ENCODE data around the gene PSMG1. TPM values are rescaled to one million over a fixed set of nuclear protein-coding genes. Genes with fewer than 3 reads are reported as not detected.

Gene PSMG1
- total RNA-seq, 1 experiment from 2014 or later = 110 TPM

DNA sequence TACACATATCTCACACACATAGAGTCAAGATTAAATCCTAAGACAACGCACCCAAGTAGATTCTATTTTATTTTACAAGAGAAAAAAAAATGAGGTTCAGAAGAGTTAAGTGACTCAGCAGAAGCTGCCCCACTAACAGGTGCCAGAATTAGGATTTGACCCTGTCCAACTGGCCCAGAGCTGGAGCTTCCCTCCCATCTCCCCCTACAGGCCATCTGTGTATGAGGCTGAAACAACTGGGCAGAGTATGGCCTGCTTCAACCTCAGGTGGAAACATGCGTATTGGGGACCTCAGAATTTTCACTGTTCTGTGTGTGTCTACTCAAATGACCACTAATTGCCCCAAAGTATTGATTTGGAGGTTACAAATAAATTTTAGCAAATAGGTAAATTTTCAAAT lies 29.9 kb downstream of the PSMG1 start:
- Histone ChIP-seq H3K9ac (ENCODE audit: low read length) (no peak overlapping the region), H3K36me3 (ENCODE audit: low read depth, low read length) (no peaks in the 10 kb centered on the region), H3K79me2 (ENCODE audit: low read length) (no peaks in the 10 kb centered on the region), H3K27me3 (ENCODE audit: low read length) (no peaks in the 10 kb centered on the region), H3K4me1 (ENCODE audit: insufficient read depth, low read length) (peaks cover 10% of the 10 kb centered on the region), H3K9me3 (ENCODE audit: low read length) (no peaks in the 10 kb centered on the region), H3K4me3 (ENCODE audit: low read length) (no peak overlapping the region), H3K27ac (ENCODE audit: low read length) (no peak overlapping the region), H3K9me2 (replicated peaks; ENCODE audit: low read length) (no peaks in the 10 kb centered on the region), H3F3A (ENCODE audit: low read length, unreplicated experiment) (no peaks in the 10 kb centered on the region), H3K4me2 (ENCODE audit: low read length) (peak overlapping the region; percentile 29), H2AFZ (ENCODE audit: low read length) (no peak overlapping the region), H4K20me1 (ENCODE audit: low read length) (no peaks in the 10 kb centered on the region)
- ATAC-seq (peak; percentile 75), DNase-seq (peak; percentile 56)
- POLR2A ChIA-PET (ENCODE audit: unreplicated experiment) = no interaction called here
- CTCF ChIA-PET = interaction anchor here (0.5 to 1.0 kb wide), 2 partner anchors 233 to 484 kb away, joined by 3 to 4 read pairs; no protein-coding TSS in a partner anchor
- TF ChIP-seq EZH2 (IDR thresholded peaks at IDR 0.05; ENCODE audit: low read length, unreplicated experiment) = no peak
- TF ChIP-seq, protein P1, sequence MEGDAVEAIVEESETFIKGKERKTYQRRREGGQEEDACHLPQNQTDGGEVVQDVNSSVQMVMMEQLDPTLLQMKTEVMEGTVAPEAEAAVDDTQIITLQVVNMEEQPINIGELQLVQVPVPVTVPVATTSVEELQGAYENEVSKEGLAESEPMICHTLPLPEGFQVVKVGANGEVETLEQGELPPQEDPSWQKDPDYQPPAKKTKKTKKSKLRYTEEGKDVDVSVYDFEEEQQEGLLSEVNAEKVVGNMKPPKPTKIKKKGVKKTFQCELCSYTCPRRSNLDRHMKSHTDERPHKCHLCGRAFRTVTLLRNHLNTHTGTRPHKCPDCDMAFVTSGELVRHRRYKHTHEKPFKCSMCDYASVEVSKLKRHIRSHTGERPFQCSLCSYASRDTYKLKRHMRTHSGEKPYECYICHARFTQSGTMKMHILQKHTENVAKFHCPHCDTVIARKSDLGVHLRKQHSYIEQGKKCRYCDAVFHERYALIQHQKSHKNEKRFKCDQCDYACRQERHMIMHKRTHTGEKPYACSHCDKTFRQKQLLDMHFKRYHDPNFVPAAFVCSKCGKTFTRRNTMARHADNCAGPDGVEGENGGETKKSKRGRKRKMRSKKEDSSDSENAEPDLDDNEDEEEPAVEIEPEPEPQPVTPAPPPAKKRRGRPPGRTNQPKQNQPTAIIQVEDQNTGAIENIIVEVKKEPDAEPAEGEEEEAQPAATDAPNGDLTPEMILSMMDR (conservative IDR thresholded peaks at IDR 0.05; ENCODE audit: low read depth, low read length) = peak; percentile 75
- no peak for TF ChIP-seq EZH2phosphoT487 (IDR thresholded peaks at IDR 0.05; ENCODE audit: borderline replicate concordance, low read length)
- no TSS peak for BruUV-seq (replicated peaks)
- intact Hi-C loops (cut with micrococcal nuclease) = no loop called here

DNA sequence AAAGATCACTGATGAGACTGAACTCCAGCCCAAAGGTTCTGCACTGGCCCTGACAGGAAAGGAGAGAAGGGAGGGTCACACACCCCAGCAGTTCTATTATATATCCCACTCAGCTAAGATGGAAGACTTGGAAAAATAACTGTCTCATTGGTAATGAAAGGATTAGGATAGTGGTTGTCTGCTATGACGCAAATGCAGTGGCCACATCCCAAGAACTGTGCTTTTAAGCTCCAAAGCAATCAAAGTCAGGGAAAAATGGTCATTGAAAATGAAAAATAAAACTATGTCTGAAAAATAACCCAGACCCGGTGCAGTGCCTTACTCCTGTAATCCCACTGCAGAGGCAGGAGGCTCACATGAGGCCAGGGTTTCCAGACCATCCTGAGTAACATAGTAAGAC lies 31.0 kb downstream of the PSMG1 start:
- Histone ChIP-seq H3K9me2 (replicated peaks; ENCODE audit: low read length) (no peaks in the 10 kb centered on the region), H3K9me3 (ENCODE audit: low read length) (no peaks in the 10 kb centered on the region), H2AFZ (ENCODE audit: low read length) (no peak overlapping the region), H4K20me1 (ENCODE audit: low read length) (no peaks in the 10 kb centered on the region), H3K4me3 (ENCODE audit: low read length) (no peak overlapping the region), H3F3A (ENCODE audit: low read length, unreplicated experiment) (no peaks in the 10 kb centered on the region), H3K27me3 (ENCODE audit: low read length) (no peaks in the 10 kb centered on the region), H3K36me3 (ENCODE audit: low read depth, low read length) (no peaks in the 10 kb centered on the region), H3K79me2 (ENCODE audit: low read length) (no peaks in the 10 kb centered on the region), H3K9ac (ENCODE audit: low read length) (no peak overlapping the region), H3K27ac (ENCODE audit: low read length) (no peak overlapping the region), H3K4me1 (ENCODE audit: insufficient read depth, low read length) (peaks cover 10% of the 10 kb centered on the region), H3K4me2 (ENCODE audit: low read length) (no peak overlapping the region)
- no peak for ATAC-seq
- ChIA-PET CTCF (no interaction called here), POLR2A (ENCODE audit: unreplicated experiment) (no interaction called here)
- intact Hi-C loops (cut with micrococcal nuclease) = no loop called here
- no TSS peak for BruUV-seq (replicated peaks)
- DNase-seq = no peak
- TF ChIP-seq, protein P1 (conservative IDR thresholded peaks at IDR 0.05; ENCODE audit: low read depth, low read length) = no peak
- TF ChIP-seq EZH2phosphoT487 (IDR thresholded peaks at IDR 0.05; ENCODE audit: borderline replicate concordance, low read length) = no peak
- no peak for TF ChIP-seq EZH2 (IDR thresholded peaks at IDR 0.05; ENCODE audit: low read length, unreplicated experiment)

DNA sequence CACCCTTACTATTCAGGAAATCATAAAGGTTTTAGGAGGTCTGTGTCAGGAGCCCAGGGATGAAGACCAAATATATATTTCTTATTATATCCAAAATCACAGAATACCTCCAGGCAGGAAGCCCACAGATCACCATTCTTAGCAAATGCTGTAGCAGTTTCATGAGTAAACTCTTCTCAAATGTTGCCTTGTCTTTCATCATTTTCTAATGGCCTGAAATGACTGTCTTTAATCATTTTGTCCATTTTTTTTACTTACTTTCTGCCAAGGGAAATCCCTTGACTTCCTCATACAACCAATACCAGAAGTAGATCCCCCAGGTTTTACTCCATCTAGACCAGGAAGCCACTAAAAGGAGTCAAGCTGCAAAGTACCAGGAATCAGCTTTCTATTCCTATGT lies 32.4 kb downstream of the PSMG1 start:
- no peak overlapping the region for H3K9ac ChIP-seq (ENCODE audit: low read length)
- H3K9me3 ChIP-seq (ENCODE audit: low read length) = no peaks in the 10 kb centered on the region
- H3F3A ChIP-seq (ENCODE audit: low read length, unreplicated experiment) = no peaks in the 10 kb centered on the region
- H3K27ac ChIP-seq (ENCODE audit: low read length) = no peak overlapping the region
- H3K27me3 ChIP-seq (ENCODE audit: low read length) = no peaks in the 10 kb centered on the region
- H4K20me1 ChIP-seq (ENCODE audit: low read length) = no peaks in the 10 kb centered on the region
- H3K4me3 ChIP-seq (ENCODE audit: low read length) = no peak overlapping the region
- TF ChIP-seq, protein P1 (conservative IDR thresholded peaks at IDR 0.05; ENCODE audit: low read depth, low read length) = no peak
- no peak for TF ChIP-seq EZH2 (IDR thresholded peaks at IDR 0.05; ENCODE audit: low read length, unreplicated experiment)
- no peak for TF ChIP-seq EZH2phosphoT487 (IDR thresholded peaks at IDR 0.05; ENCODE audit: borderline replicate concordance, low read length)
- POLR2A ChIA-PET (ENCODE audit: unreplicated experiment) = no interaction called here
- intact Hi-C loops (cut with micrococcal nuclease) = no loop called here
- CTCF ChIA-PET = no interaction called here
- no peaks in the 10 kb centered on the region for H3K36me3 ChIP-seq (ENCODE audit: low read depth, low read length)
- peaks cover 10% of the 10 kb centered on the region for H3K4me1 ChIP-seq (ENCODE audit: insufficient read depth, low read length)
- no TSS peak for BruUV-seq (replicated peaks)
- H2AFZ ChIP-seq (ENCODE audit: low read length) = no peak overlapping the region
- no peaks in the 10 kb centered on the region for H3K79me2 ChIP-seq (ENCODE audit: low read length)
- DNase-seq (no peak), ATAC-seq (no peak)
- H3K4me2 ChIP-seq (ENCODE audit: low read length) = no peak overlapping the region
- no peaks in the 10 kb centered on the region for H3K9me2 ChIP-seq (replicated peaks; ENCODE audit: low read length)
